ENCODE data around the gene COBLL1. TPM values are rescaled to one million over a fixed set of nuclear protein-coding genes. Genes with fewer than 3 reads are reported as not detected.

COBLL1 gene
- total RNA-seq, 1 experiment from 2014 or later = 5.9 TPM

DNA sequence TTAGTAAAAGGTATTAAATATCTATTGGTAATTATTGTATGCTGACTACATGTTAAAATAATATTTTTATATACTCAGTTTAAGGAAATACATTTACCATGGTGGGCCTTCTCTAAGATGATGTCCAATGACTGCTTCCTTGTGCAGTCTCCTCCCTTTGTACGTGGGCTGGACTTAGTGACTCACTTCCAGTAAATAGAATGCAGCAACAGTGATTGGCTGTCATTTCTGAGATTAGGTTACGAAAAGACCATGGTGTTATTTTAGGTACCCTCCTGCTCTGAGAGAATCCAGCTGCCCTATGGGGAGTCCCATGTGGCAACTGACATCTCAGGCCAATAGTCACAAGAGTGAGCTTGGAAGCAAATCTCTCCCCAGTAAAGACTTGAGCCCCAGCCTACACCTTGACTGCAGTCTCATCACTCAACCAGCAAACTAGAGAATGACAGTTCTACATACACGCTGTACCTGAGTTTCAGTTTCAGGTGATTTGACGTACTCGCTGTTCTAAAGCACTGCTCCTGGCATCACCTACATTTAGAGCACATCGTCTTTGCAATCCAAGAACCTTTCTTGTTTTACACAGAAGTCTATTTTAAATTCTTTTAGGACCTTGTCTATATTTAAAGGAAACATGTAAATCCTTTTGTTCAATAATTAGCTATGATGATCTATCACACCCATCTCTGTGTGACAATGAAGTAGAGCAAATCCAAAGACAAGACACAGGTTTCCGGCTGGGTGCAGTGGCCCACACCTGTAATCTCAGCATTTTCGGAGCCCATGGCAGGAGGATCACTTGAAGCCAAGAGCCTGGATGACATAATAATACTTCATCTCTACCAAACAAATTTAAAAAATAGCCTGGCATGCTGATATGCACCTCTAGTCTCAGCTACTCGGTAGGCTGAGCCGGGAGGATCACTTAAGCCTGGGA, 87.2 kb downstream of the COBLL1 start:
- H3K23ac ChIP-seq (ENCODE audit: insufficient read length, low read depth, low read length) = no peak overlapping the region
- no peak overlapping the region for H3K4me2 ChIP-seq (ENCODE audit: insufficient read depth, insufficient read length, low read length)
- H3K27ac ChIP-seq (ENCODE audit: insufficient read length, low read depth, low read length) = no peak overlapping the region
- no peaks in the 10 kb centered on the region for H3K4me1 ChIP-seq (ENCODE audit: insufficient read depth, low read length)
- H3K23me2 ChIP-seq (ENCODE audit: insufficient read length, low read depth, low read length, poor library complexity, severe bottlenecking) = no peaks in the 10 kb centered on the region
- no peaks in the 10 kb centered on the region for H3K9me3 ChIP-seq (ENCODE audit: control insufficient read depth, low read depth, low read length)
- no peaks in the 10 kb centered on the region for H3K27me3 Mint-ChIP-seq (ENCODE audit: low read depth)
- H4K91ac ChIP-seq (ENCODE audit: insufficient read length, low read depth, low read length) = no peak overlapping the region
- H3K4me1 Mint-ChIP-seq = no peaks in the 10 kb centered on the region
- TF ChIP-seq CTCF (conservative IDR thresholded peaks at IDR 0.05) = no peak
- H3K18ac ChIP-seq (ENCODE audit: insufficient read length, low read depth, low read length) = no peak overlapping the region
- H3K4ac ChIP-seq (ENCODE audit: low read depth, low read length) = no peak overlapping the region
- H3T11ph ChIP-seq (ENCODE audit: low read length) = no peak overlapping the region
- DNase-seq = no peak
- H3K36me3 Mint-ChIP-seq (ENCODE audit: insufficient read depth in 1 of 3, low read depth in 3 of 3) = no peaks in the 10 kb centered on the region; a peak in 1 of 7 replicates
- no peak overlapping the region for H3K14ac ChIP-seq (ENCODE audit: insufficient read depth, low read length)
- H3K56ac ChIP-seq (ENCODE audit: insufficient read length, low read depth, low read length) = no peak overlapping the region
- H3K9ac ChIP-seq (ENCODE audit: extremely low read depth, insufficient read length, low read length) = no peak overlapping the region
- no peaks in the 10 kb centered on the region for H3K79me2 ChIP-seq (ENCODE audit: insufficient read depth, low read length)
- H3K4me3 Mint-ChIP-seq = no peak overlapping the region
- no peaks in the 10 kb centered on the region for H3K79me1 ChIP-seq (ENCODE audit: insufficient read depth, low read depth, low read length, poor library complexity, severe bottlenecking)
- no peak overlapping the region for H2BK120ac ChIP-seq (ENCODE audit: low read depth, low read length, poor library complexity, severe bottlenecking)
- no peak overlapping the region for H2BK5ac ChIP-seq (ENCODE audit: insufficient read length, low read length)
- H2BK12ac ChIP-seq (ENCODE audit: insufficient read length, low read depth, low read length) = no peak overlapping the region
- H2BK15ac ChIP-seq (ENCODE audit: low read depth, low read length) = no peak overlapping the region
- no peak overlapping the region; a peak in 1 of 7 replicates for H3K27ac Mint-ChIP-seq
- no peak overlapping the region for H2AFZ ChIP-seq (ENCODE audit: low read length)
- no peak overlapping the region for H2AK5ac ChIP-seq (ENCODE audit: insufficient read length, low read length)
- H4K8ac ChIP-seq (replicated peaks; ENCODE audit: insufficient read length, low read depth, low read length) = no peak overlapping the region
- no peak overlapping the region for H2BK20ac ChIP-seq (ENCODE audit: low read depth, low read length, poor library complexity, severe bottlenecking)
- no peaks in the 10 kb centered on the region for H4K20me1 ChIP-seq (ENCODE audit: control insufficient read depth, insufficient read depth, insufficient read length)
- H3K27me3 ChIP-seq (ENCODE audit: insufficient read depth, low read length) = no peaks in the 10 kb centered on the region
- no peak overlapping the region for H4K5ac ChIP-seq (ENCODE audit: insufficient read length, low read depth, low read length)
- no CpG with 5 or more reads among the region's 10 CpGs for WGBS (ENCODE audit: extremely low coverage, insufficient read length, low lambda C conversion rate)
- H3K9me3 Mint-ChIP-seq = no peaks in the 10 kb centered on the region; a peak in 1 of 5 replicates
